ENCODE results near the gene RPL36. TPM values are rescaled to one million over a fixed set of nuclear protein-coding genes. Genes with fewer than 3 reads are reported as not detected.

Gene RPL36
- total and polyA plus RNA-seq, 9 of the 15 experiments (the other 6 are each of a cell fraction or from before 2014, with no cell fraction given), result 350 to 3,412 (median 1,507) TPM

- TF ChIP-seq MLX (CRISPR knock-in tag; conservative IDR thresholded peaks at IDR 0.05) (no peak), ZBTB9 (CRISPR knock-in tag; IDR thresholded peaks at IDR 0.05) (peak; percentile 27; the same call in 1 of the 2 replicates), RREB1 (CRISPR knock-in tag; IDR thresholded peaks at IDR 0.05) (peak; percentile 62; the same call in 1 of the 2 replicates), POLR3G (IDR thresholded peaks at IDR 0.05; ENCODE audit: extremely low read depth, insufficient read length, insufficient replicate concordance) (no peak), ZEB2 (IDR thresholded peaks at IDR 0.05) (no peak), ZFP1 (CRISPR knock-in tag; IDR thresholded peaks at IDR 0.05) (no peak), ZNF778 (CRISPR knock-in tag; IDR thresholded peaks at IDR 0.05) (no peak), NR3C1 (CRISPR knock-in tag; IDR thresholded peaks at IDR 0.05) (peak; percentile 23; the same call in 1 of the 2 replicates), CCNT2 (IDR thresholded peaks at IDR 0.05; ENCODE audit: borderline replicate concordance, extremely low read depth, insufficient read length, low read depth, low read length) (peak; percentile 88), TBL1XR1 (IDR thresholded peaks at IDR 0.05; ENCODE audit: low read length in 2 of 2) (peak; percentile 60 to 84; a peak in 2 of 4 replicates), NCOA6 (IDR thresholded peaks at IDR 0.05) (no peak), ZBTB49 (CRISPR knock-in tag; IDR thresholded peaks at IDR 0.05; ENCODE audit: borderline replicate concordance) (no peak), CREB5 (CRISPR knock-in tag; IDR thresholded peaks at IDR 0.05) (no peak), SRF (CRISPR knock-in tag; IDR thresholded peaks at IDR 0.05) (peak in 1 of 2 experiments; percentile 15; a peak in 1 of 4 replicates)
Measured at GRCh38 chr19:5719961-5720790, 30.1 kb downstream of the RPL36 start, which contains the start of the genes CATSPERD and LONP1 (continued).

All from K562 (cell line).